ENCODE data around the gene CDC42EP5. TPM values are rescaled to one million over a fixed set of nuclear protein-coding genes. Genes with fewer than 3 reads are reported as not detected.

Gene CDC42EP5
- total RNA-seq, 1 donor from 2014 or later = not detected

DNA sequence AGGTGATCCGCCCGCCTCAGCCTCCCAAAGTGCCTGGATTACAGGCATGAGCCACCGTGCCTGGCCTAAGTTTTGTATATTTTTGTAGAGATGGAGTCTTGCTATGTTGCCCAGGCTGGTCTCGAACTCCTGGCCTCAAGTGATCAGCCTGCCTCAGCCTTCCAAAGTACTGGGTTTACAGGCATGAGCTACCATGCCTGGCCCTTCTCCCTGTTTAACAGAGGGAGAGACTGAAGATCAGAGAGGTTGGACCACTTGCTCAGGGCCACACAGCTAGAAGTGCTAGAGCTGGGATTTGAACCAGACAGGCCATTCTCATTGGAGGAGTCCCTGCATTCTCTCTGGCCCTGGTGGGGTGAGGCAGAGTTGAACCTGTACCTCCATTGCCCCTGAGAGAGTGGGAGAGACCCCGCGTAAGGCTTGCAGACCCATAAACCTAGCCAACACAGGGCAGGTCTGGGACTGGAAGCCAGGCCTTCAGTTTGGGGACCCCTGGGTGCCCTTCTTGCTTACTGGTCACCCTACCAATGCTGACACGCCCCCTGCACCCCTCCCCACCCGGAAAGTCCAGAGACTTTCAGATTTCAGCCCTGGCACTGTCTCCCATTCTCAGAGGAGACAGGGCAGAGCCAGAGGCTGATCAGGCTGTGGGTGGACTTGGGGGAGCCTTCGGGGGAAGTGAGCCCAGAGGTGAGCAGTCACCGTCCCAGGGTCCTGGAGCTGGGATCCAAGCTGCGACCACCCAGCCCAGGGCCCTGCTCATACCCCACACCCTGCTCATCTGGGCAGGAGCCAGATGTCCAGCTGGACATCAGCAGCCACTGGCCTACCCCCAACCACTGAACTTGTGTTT lies 44.5 kb downstream of the CDC42EP5 start:
- intact Hi-C loops (cut with micrococcal nuclease) = no loop called here

- intact Hi-C loops (cut with micrococcal nuclease) = no loop called here
These were observed 45.5 kb downstream of the CDC42EP5 start for GRCh38 chr19:54427586-54427985.

- intact Hi-C loops (cut with micrococcal nuclease) = no loop called here
These were observed 46.7 kb downstream of the CDC42EP5 start for GRCh38 chr19:54426291-54426931.

DNA sequence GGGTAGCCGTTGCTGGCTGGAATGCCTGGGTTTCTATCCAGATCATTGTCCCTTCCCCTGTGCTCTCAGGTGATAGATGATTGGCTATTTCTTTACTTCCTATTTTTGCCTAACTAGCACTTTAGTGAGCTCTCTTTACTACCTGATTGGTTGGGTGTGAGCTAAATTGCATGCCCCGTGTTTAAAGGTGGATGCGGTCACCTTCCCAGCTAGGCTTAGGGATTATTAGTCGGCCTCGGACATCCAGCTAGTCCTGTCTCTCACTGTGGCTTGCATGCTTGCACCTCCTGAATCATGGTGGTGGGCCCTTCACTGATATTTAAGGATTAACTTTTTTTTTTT lies 47.7 kb downstream of the CDC42EP5 start:
- intact Hi-C loops (cut with micrococcal nuclease) = no loop called here

- intact Hi-C loops (cut with micrococcal nuclease) = no loop called here
These were observed 48.3 kb downstream of the CDC42EP5 start for GRCh38 chr19:54424660-54425381.

GRCh38 chr19:54424201-54424600 lies 48.9 kb downstream of the CDC42EP5 start:
- intact Hi-C loops (cut with micrococcal nuclease) = no loop called here

DNA sequence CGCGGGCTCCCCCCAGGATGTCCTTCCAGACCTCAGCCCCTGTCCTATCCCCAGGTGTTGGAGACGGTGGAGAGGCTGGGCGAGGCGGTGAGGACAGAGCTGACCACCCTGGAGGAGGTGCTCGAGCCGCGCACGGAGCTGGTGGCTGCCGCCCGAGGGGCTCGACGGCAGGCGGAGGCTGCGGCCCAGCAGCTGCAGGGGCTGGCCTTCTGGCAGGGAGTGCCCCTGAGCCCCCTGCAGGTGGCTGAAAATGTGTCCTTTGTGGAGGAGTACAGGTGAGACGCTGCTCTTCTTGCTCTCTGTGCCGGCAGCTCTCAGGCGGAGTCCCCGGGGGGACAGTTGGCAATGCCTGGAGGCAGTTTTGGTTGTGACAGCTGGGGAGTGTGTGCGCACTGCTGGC lies 51.0 kb downstream of the CDC42EP5 start:
- intact Hi-C loops (cut with micrococcal nuclease) = no loop called here

DNA sequence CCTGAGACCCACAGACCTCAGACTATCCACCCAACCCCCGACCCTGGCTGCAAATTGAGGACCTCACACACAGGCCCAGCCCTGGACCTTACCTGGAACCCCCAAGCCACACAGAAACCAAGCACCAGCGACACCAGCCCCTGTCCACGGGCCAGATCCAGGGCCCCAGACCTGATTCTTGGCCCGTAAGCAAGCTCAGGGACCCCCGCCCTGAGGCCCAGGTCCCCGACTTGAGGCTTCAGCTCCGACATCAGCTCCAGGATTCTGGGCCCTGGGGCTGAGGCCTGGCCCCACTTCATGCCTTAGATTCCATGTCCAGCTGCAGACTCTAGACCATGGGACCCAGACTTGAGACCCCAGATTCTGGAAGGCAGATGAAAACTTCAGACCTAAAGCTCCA lies 51.6 kb downstream of the CDC42EP5 start:
- intact Hi-C loops (cut with micrococcal nuclease) = no loop called here

GRCh38 chr19:54421169-54421516 lies 52.0 kb downstream of the CDC42EP5 start:
- intact Hi-C loops (cut with micrococcal nuclease) = no loop called here

DNA sequence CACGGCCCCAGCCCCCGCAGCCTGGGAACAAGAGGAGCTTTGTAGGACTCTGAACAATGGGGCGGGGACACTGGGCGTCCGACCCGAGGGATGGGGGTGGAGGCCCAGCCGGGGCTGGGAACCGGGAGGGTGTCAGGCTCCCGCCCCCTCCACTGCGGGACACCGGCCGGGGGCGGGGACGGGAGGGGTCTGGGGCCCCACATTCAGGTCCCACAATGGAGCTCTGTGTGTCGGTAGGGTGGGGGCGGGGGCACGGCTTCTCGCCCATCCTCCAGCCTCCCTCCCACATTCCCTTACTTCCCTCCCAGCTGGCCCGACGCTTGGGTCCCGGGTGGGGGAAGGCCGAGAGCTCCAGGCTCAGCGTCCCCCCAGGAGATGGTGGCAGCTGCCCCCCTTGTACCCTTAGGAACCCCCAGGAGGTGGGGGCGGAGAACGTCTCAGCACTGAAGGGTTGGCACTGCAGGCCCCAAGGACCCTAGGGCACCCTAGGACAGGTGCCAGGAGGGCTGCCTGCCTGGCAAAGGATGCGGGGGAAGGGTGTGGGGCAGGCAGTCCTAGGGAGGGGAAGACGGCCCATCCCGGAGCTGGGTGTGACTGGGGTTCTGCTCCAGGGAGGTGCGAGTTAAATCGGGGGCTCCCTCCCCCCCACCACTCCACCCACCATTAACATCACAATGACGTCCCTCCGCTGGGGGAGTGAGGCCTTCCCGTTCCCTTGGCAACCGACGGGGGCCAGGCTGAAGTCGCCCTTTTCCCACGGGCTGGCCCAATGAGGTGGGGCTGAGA lies 52.5 kb downstream of the CDC42EP5 start:
- intact Hi-C loops (cut with micrococcal nuclease) = no loop called here

DNA sequence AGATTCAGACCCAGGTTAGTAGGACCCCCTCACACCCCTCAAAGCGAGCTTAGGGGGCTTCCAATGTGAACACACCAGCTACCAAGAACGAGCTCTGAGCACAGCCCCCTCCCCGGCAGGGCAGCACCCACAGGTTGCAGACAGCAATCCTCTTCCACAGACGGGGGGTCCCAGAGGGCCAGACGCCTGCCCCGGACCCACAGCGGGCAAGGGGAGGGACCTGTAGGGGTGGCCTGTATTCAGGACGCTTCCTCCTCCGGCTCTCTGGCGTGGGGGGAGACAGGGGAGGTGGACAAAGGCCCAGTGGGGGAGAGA lies 53.1 kb downstream of the CDC42EP5 start:
- intact Hi-C loops (cut with micrococcal nuclease) = no loop called here

- intact Hi-C loops (cut with micrococcal nuclease) = no loop called here
These were observed 53.9 kb downstream of the CDC42EP5 start for GRCh38 chr19:54418930-54419800.

DNA sequence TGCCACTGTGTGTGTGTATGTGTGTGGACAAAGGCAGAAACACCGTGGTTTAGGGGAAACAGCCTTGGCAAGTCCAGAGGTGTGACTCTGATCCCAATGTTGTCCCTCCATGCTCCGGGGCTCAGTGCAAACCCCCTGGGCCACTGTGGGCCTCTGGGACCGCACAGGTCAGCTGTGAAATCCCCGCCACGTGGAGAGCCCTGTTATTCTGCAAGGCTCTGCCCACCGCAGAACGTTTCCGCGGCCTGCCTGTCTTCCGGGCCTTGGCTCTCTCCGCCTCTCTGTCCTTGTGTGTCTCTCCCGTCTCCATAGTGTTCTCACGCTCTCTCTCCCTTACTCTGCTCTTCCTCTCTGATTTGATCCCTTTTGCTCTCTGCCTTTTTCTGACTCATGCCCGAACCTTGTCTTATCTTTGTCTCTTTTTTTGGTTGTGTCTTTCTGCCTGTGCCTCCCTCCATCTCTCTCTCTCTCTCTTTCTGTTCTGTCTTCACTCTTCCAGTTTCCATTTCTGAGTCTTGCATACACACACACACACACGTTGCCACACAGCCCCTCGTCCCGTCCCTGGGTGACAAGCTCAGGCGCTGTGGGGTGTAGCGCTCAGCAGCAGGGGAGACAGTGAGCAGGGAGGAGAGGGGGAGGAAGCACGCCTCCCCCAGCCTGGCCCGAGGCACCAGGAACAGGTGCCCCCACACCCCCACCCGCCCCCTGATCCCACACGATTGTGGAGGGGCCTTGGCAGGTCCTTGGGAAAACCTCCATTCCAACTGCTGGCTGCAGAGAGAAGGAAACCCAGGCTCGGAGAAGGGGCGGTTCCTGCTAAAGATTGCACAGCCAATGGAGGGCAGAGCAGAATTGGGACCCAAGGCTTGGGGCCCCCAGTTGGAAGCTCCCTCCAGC lies 54.8 kb downstream of the CDC42EP5 start:
- intact Hi-C loops (cut with micrococcal nuclease) = no loop called here

DNA sequence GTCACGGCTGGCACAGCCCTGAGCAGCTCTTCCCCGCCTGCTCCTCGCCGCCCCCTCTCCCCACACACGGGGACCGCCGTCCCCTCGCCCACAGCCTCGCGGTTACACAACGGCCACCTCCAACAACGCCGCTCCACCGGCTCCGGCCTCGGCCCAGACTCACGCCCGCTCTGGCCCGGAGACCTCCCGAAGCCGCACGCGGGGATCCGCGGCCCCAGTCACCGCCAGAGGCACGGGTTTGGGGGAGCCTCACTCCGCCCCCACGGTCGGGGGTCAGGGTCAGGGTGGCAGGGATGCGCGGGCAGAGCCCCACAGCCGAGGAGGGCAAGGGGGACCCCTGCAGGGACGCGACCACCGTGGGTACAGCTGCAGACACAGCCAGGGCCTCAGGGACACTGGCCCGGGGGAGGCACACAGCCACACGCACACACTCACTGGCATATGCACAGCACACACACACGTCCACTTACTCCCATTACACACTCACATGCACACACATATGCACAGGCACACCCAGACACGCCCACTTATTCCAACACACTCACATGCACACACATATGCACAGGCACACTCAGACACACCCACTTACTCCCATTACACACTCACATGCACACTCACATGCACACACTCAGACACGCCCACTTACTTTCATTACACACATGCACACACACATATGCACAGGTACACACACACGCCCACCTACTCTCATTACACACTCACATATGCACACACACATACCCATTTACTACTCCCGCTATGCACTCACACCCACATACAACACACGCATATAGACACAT lies 56.2 kb downstream of the CDC42EP5 start:
- intact Hi-C loops (cut with micrococcal nuclease) = no loop called here

- intact Hi-C loops (cut with micrococcal nuclease) = no loop called here
These were observed 57.0 kb downstream of the CDC42EP5 start for GRCh38 chr19:54415901-54416673.

- intact Hi-C loops (cut with micrococcal nuclease) = no loop called here
These were observed 57.7 kb downstream of the CDC42EP5 start, which contains the start of gene TTYH1 for GRCh38 chr19:54415208-54415900. TTYH1 (plus strand) TSS chr19:54415464; CDS start chr19:54415553, 89 bp downstream.
